Left lung (tissue), 10 donors: Measurements from ENCODE around the gene VPS72. TPM values are rescaled to one million over a fixed set of nuclear protein-coding genes. Genes with fewer than 3 reads are reported as not detected.

ENCODE experiments used
- ATAC-seq: fragments of 200-7000 bp; cut with Tn5 transposase; one replicate; pipeline ENCODE4 v1.9.1; 2020; ENCODE audit warnings: moderate library complexity
- DNase-seq, 4 donors: peaks; one replicate each; pipeline ENCODE4 v3.0.0-alpha.2; 2013 to 2020
- H3K27ac ChIP-seq, 2 donors: fragments of 200-600 bp; sonication (generic) in 1 of 2; one replicate each; pipeline versions ENCODE4 v1.5.0 to v1.8.0; 2020 to 2021
- H3K27me3 ChIP-seq, 2 donors: fragments of 200-600 bp; sonication (generic) in 1 of 2; one replicate each; pipeline versions ENCODE4 v1.5.0 to v1.8.0; 2020 to 2021
- H3K36me3 ChIP-seq, 2 donors: fragments of 200-600 bp; sonication (generic) in 1 of 2; one replicate each; pipeline versions ENCODE4 v1.5.0 to v1.8.0; 2020 to 2021
- H3K4me1 ChIP-seq, 2 donors: fragments of 200-600 bp; one replicate each; pipeline ENCODE4 v1.8.0; 2021
- H3K4me3 ChIP-seq, 2 donors: fragments of 200-600 bp; sonication (generic) in 1 of 2; one replicate each; pipeline versions ENCODE4 v1.5.0 to v1.8.0; 2020 to 2021; ENCODE audit warnings: mild to moderate bottlenecking in 1 of 2
- H3K9me3 ChIP-seq, 2 donors: fragments of 200-600 bp; sonication (generic) in 1 of 2; one replicate each; pipeline versions ENCODE4 v1.5.0 to v1.8.0; 2020 to 2021
- CTCF ChIP-seq, 2 donors: fragments of 200-600 bp; sonication (generic) in 1 of 2; IDR thresholded peaks; one replicate each; pipeline versions ENCODE4 v1.5.0 to v1.8.0; 2021; ENCODE audit warnings: antibody characterized with exemption in 2 of 2
- intact Hi-C, 2 donors: fragments of 100-400 bp; cut with DNase I; formaldehyde crosslinking; loops; one replicate each; pipeline versions ENCODE4 v1.11.2 to v1.14.2; 2022
- polyA plus RNA-seq, 6 donors: library from polyadenylated mRNA; unstranded; fragments of 120-200 nt; gene quantifications; one replicate each; pipeline ENCODE4 v1.2.1, GENCODE V29; 2013; ENCODE audit not compliant: insufficient read length in 6 of 6
- total RNA-seq, 2 donors: library from RNA; stranded (reverse); fragmentation: NEBNext Ultra II Directional; extraction: Animal tissue kit (Norgen Biotek cat#: 25700); gene quantifications; one replicate each; pipeline ENCODE4 v1.2.1, GENCODE V29; 2021
- donor health status: DM: no; HTN: yes; CAD: no.
- donor health status: DM: no; HTN: no; CAD: no.

Gene VPS72
- total and polyA plus RNA-seq, 8 donors: 40.5 to 65.1 (median 62.7) TPM

GRCh38 chr1:151145304-151146071, 44.5 kb downstream of the VPS72 start:
- H3K27ac ChIP-seq: peak overlapping the region in 1 of 2 donors; percentile 53
- intact Hi-C loops: no loop called here
- no peaks in the 10 kb centered on the region for H3K9me3 ChIP-seq
- DNase-seq (peak in 2 of 4 donors; percentile 23 to 35), ATAC-seq (peak; percentile 36)
- H3K4me3 ChIP-seq: peak overlapping the region; percentile 79 to 81
- peaks cover 0 to 17% of the 10 kb centered on the region in 2 donors for H3K27me3 ChIP-seq
- H3K4me1 ChIP-seq: peaks cover 8 to 30% of the 10 kb centered on the region in 2 donors
- H3K36me3 ChIP-seq: no peaks in the 10 kb centered on the region
- TF ChIP-seq CTCF (IDR thresholded peaks at IDR 0.05): no peak

GRCh38 chr1:151144474-151145303, 45.3 kb downstream of the VPS72 start:
- Histone ChIP-seq H3K27ac (no peak overlapping the region), H3K27me3 (peaks cover 0 to 17% of the 10 kb centered on the region in 2 donors), H3K4me1 (peaks cover 8 to 30% of the 10 kb centered on the region in 2 donors), H3K9me3 (no peaks in the 10 kb centered on the region), H3K4me3 (peak overlapping the region in 1 of 2 donors; percentile 81), H3K36me3 (no peaks in the 10 kb centered on the region)
- no peak for TF ChIP-seq CTCF (IDR thresholded peaks at IDR 0.05)
- ATAC-seq (peak; percentile 58), DNase-seq (peak in 1 of 4 donors; percentile 50)
- intact Hi-C loops: no loop called here

GRCh38 chr1:151143986-151144385, 46.0 kb downstream of the VPS72 start:
- no peak overlapping the region for H3K27ac ChIP-seq
- no peak for ATAC-seq
- no peak overlapping the region for H3K4me3 ChIP-seq
- peak in 1 of 4 donors; percentile 22 for DNase-seq
- intact Hi-C loops: no loop called here
- peaks cover 0 to 17% of the 10 kb centered on the region in 2 donors for H3K27me3 ChIP-seq
- no peaks in the 10 kb centered on the region for H3K9me3 ChIP-seq
- TF ChIP-seq CTCF (IDR thresholded peaks at IDR 0.05): no peak
- no peaks in the 10 kb centered on the region for H3K36me3 ChIP-seq
- H3K4me1 ChIP-seq: peaks cover 8 to 30% of the 10 kb centered on the region in 2 donors

GRCh38 chr1:151143057-151143435, 47.0 kb downstream of the VPS72 start:
- intact Hi-C loops: no loop called here
- H3K27ac ChIP-seq: no peak overlapping the region
- DNase-seq: no peak

More at GRCh38 chr1:151143057-151143435, 47.0 kb downstream of the VPS72 start:
- Histone ChIP-seq H3K36me3 (no peaks in the 10 kb centered on the region), H3K4me1 (peaks cover 8 to 30% of the 10 kb centered on the region in 2 donors), H3K4me3 (no peak overlapping the region), H3K27me3 (peaks cover 0 to 17% of the 10 kb centered on the region in 2 donors), H3K9me3 (no peaks in the 10 kb centered on the region)
- no peak for TF ChIP-seq CTCF (IDR thresholded peaks at IDR 0.05)
- no peak for ATAC-seq
